ENCODE data around the gene EAPP.

DNA sequence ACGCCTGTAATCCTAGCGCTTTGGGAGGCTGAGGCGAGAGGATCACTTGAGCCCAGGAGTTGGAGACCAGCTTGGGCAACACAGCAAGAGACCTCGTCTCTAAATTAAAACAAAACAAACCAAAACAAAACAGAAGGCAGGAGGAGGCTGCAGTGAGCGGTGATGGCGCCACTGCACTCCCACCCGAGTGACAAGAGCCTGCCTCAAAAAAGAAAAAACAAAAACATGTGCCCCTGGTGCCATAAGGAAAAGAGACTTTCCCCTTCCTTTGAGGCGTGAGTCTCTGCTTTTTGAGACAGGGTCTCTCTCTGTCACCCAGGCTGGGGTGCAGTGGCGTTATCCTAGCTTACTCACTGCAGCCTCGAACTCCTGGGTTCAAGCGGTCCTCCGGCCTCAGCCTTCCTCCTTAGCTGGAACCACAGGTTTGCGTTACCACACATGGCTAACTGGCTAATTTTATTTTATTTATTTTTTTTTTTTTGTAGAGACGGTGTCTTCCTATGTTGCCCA lies 9.0 kb upstream of the EAPP start:
- TF ChIP-seq, protein P1, sequence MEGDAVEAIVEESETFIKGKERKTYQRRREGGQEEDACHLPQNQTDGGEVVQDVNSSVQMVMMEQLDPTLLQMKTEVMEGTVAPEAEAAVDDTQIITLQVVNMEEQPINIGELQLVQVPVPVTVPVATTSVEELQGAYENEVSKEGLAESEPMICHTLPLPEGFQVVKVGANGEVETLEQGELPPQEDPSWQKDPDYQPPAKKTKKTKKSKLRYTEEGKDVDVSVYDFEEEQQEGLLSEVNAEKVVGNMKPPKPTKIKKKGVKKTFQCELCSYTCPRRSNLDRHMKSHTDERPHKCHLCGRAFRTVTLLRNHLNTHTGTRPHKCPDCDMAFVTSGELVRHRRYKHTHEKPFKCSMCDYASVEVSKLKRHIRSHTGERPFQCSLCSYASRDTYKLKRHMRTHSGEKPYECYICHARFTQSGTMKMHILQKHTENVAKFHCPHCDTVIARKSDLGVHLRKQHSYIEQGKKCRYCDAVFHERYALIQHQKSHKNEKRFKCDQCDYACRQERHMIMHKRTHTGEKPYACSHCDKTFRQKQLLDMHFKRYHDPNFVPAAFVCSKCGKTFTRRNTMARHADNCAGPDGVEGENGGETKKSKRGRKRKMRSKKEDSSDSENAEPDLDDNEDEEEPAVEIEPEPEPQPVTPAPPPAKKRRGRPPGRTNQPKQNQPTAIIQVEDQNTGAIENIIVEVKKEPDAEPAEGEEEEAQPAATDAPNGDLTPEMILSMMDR (conservative IDR thresholded peaks at IDR 0.05 in 1 of 2, IDR thresholded peaks at IDR 0.05 in 1 of 2; ENCODE audit: extremely low read depth in 1 of 2, insufficient read depth in 1 of 2, low read depth in 1 of 2, low read length in 2 of 2): no peak
- no peak for TF ChIP-seq EZH2 (IDR thresholded peaks at IDR 0.05; ENCODE audit: borderline replicate concordance, low read length)

Data from mammary epithelial cell (primary cell).